ENCODE data around the gene MBIP. TPM values are rescaled to one million over a fixed set of nuclear protein-coding genes. Genes with fewer than 3 reads are reported as not detected.

The MBIP gene
- total RNA-seq, 1 donor from 2014 or later, result 26.7 TPM

GRCh38 chr14:36294543-36294942, 25.9 kb downstream of the MBIP start:
- H3K27me3 Mint-ChIP-seq (ENCODE audit: unreplicated experiment), result no peaks in the 10 kb centered on the region
- no peak overlapping the region for H3K4me3 Mint-ChIP-seq (ENCODE audit: unreplicated experiment)
- no peaks in the 10 kb centered on the region for H3K4me1 Mint-ChIP-seq (ENCODE audit: low read depth, unreplicated experiment)
- TF ChIP-seq CTCF (IDR thresholded peaks at IDR 0.05; ENCODE audit: partially characterized antibody, unreplicated experiment), result no peak
- DNase-seq, result no peak
- H3K36me3 Mint-ChIP-seq (ENCODE audit: unreplicated experiment), result no peaks in the 10 kb centered on the region
- no peak overlapping the region for H3K27ac Mint-ChIP-seq (ENCODE audit: unreplicated experiment)
- H3K9me3 Mint-ChIP-seq (ENCODE audit: unreplicated experiment), result no peaks in the 10 kb centered on the region

GRCh38 chr14:36293824-36294223, 26.6 kb downstream of the MBIP start:
- no peak overlapping the region for H3K27ac Mint-ChIP-seq (ENCODE audit: unreplicated experiment)
- TF ChIP-seq CTCF (IDR thresholded peaks at IDR 0.05; ENCODE audit: partially characterized antibody, unreplicated experiment), result no peak
- H3K36me3 Mint-ChIP-seq (ENCODE audit: unreplicated experiment), result no peaks in the 10 kb centered on the region
- H3K4me3 Mint-ChIP-seq (ENCODE audit: unreplicated experiment), result no peak overlapping the region
- H3K27me3 Mint-ChIP-seq (ENCODE audit: unreplicated experiment), result no peaks in the 10 kb centered on the region
- DNase-seq, result no peak
- H3K9me3 Mint-ChIP-seq (ENCODE audit: unreplicated experiment), result no peaks in the 10 kb centered on the region
- no peaks in the 10 kb centered on the region for H3K4me1 Mint-ChIP-seq (ENCODE audit: low read depth, unreplicated experiment)

- no peak for TF ChIP-seq CTCF (IDR thresholded peaks at IDR 0.05; ENCODE audit: partially characterized antibody, unreplicated experiment)
- Mint-ChIP-seq H3K4me1 (ENCODE audit: low read depth, unreplicated experiment) (no peaks in the 10 kb centered on the region), H3K4me3 (ENCODE audit: unreplicated experiment) (no peak overlapping the region), H3K27ac (ENCODE audit: unreplicated experiment) (no peak overlapping the region), H3K9me3 (ENCODE audit: unreplicated experiment) (no peaks in the 10 kb centered on the region), H3K36me3 (ENCODE audit: unreplicated experiment) (no peaks in the 10 kb centered on the region), H3K27me3 (ENCODE audit: unreplicated experiment) (peaks cover 1% of the 10 kb centered on the region)
- no peak for DNase-seq
Observed at GRCh38 chr14:36289954-36290353, 30.5 kb downstream of the MBIP start.

GRCh38 chr14:36288496-36288895, 31.9 kb downstream of the MBIP start:
- no peaks in the 10 kb centered on the region for H3K9me3 Mint-ChIP-seq (ENCODE audit: unreplicated experiment)
- no peak for TF ChIP-seq CTCF (IDR thresholded peaks at IDR 0.05; ENCODE audit: partially characterized antibody, unreplicated experiment)
- peaks cover 3% of the 10 kb centered on the region for H3K27me3 Mint-ChIP-seq (ENCODE audit: unreplicated experiment)
- no peaks in the 10 kb centered on the region for H3K4me1 Mint-ChIP-seq (ENCODE audit: low read depth, unreplicated experiment)
- H3K4me3 Mint-ChIP-seq (ENCODE audit: unreplicated experiment), result no peak overlapping the region
- H3K36me3 Mint-ChIP-seq (ENCODE audit: unreplicated experiment), result no peaks in the 10 kb centered on the region
- no peak for DNase-seq
- H3K27ac Mint-ChIP-seq (ENCODE audit: unreplicated experiment), result no peak overlapping the region

GRCh38 chr14:36284971-36285595, 35.4 kb downstream of the MBIP start:
- Mint-ChIP-seq H3K4me3 (ENCODE audit: unreplicated experiment) (no peak overlapping the region), H3K27me3 (ENCODE audit: unreplicated experiment) (peaks cover 3% of the 10 kb centered on the region), H3K27ac (ENCODE audit: unreplicated experiment) (no peak overlapping the region), H3K36me3 (ENCODE audit: unreplicated experiment) (no peaks in the 10 kb centered on the region), H3K9me3 (ENCODE audit: unreplicated experiment) (no peaks in the 10 kb centered on the region), H3K4me1 (ENCODE audit: low read depth, unreplicated experiment) (no peaks in the 10 kb centered on the region)
- no peak for TF ChIP-seq CTCF (IDR thresholded peaks at IDR 0.05; ENCODE audit: partially characterized antibody, unreplicated experiment)
- no peak for DNase-seq
